ENCODE measurements around the gene ATN1. TPM values are rescaled to one million over a fixed set of nuclear protein-coding genes. Genes with fewer than 3 reads are reported as not detected.
A peak's percentile ranks its signal among the peaks of the same experiment; 100 is the strongest.

The ATN1 gene
- total and polyA plus RNA-seq, 2 of the 8 experiments (the other 6 are each of a cell fraction or from before 2014, with no cell fraction given) = 20.6 to 73.4 TPM

DNA sequence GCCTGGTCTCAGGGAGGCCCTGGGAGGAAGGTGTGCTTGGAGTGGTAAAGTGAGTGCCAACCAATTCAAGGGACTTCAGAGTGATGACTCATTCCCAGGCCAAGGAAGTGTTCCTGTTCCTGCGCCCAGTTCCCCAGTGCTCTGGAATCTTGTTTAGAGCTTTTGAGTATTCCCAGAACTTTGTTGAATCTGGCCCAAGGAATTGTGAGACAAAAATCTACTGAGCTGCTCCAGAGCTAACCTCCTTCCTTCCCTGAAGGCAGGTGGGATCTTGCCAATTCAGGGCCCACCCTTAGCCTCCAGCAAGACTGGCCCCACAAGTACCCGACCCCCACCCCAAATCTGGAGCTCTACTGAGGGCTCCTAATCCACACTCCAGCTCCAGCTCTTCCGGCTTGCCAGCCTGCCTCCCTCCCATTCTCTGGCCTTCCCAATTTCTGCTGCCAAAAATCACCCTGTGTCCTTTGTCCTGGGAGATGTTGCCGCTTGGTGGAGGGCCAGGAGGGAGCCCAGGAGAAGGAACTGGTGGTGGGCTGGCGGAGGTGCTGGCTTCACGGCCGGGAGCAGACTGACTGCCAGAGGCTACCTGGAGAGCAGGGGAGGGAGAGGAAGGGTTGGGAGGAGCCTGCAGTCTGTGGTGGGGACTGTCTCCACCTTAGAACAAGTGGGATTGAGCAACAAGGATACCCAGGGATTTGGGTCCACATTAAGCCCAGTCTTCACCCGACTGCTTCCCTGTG is 2.0 kb upstream of the ATN1 start (continued):
- TF ChIP-seq HDAC6 (IDR thresholded peaks at IDR 0.05; ENCODE audit: low read depth, low read length) (no peak), KDM1A (IDR thresholded peaks at IDR 0.05; ENCODE audit: borderline replicate concordance, low read length) (no peak), RAD21 (IDR thresholded peaks at IDR 0.05 in 1 of 2, conservative IDR thresholded peaks at IDR 0.05 in 1 of 2; ENCODE audit: low read depth in 2 of 2, low read length in 2 of 2) (0 out of 4 replicates have a peak, but pooled peaks of 1 of the 2 experiments have one; percentile 9), SRF (IDR thresholded peaks at IDR 0.05; ENCODE audit: low read depth, low read length) (no peak), TCF12 (IDR thresholded peaks at IDR 0.05; ENCODE audit: low read depth, low read length) (no peak), KDM5A (IDR thresholded peaks at IDR 0.05; ENCODE audit: low read length) (no peak), MAX (IDR thresholded peaks at IDR 0.05) (no peak), SIX5 (IDR thresholded peaks at IDR 0.05; ENCODE audit: low read depth, low read length) (no peak), TEAD4 (IDR thresholded peaks at IDR 0.05; ENCODE audit: low read depth, low read length) (no peak), CREB1 (IDR thresholded peaks at IDR 0.05) (no peak), CTBP2 (IDR thresholded peaks at IDR 0.05; ENCODE audit: borderline replicate concordance, insufficient read depth, insufficient read length, low read length) (peak; percentile 70), ATF2 (IDR thresholded peaks at IDR 0.05; ENCODE audit: low read length) (no peak), SP4 (IDR thresholded peaks at IDR 0.05; ENCODE audit: low read length) (no peak), KDM4A (IDR thresholded peaks at IDR 0.05; ENCODE audit: low read depth, low read length, severe bottlenecking) (no peak), CBX8 (IDR thresholded peaks at IDR 0.05; ENCODE audit: borderline replicate concordance, low read depth, low read length) (no peak), EZH2 (IDR thresholded peaks at IDR 0.05; ENCODE audit: low read depth, low read length, severe bottlenecking) (no peak), FOSL1 (IDR thresholded peaks at IDR 0.05; ENCODE audit: insufficient read depth, low read depth, low read length) (no peak), YY1 (IDR thresholded peaks at IDR 0.05; ENCODE audit: low read depth, low read length) (0 out of 2 replicates have a peak, but pooled peaks have one; percentile 6), SAP30 (IDR thresholded peaks at IDR 0.05; ENCODE audit: insufficient read depth, insufficient replicate concordance, low read length) (no peak), RNF2 (IDR thresholded peaks at IDR 0.05; ENCODE audit: borderline replicate concordance, low read depth, low read length, missing control alignments, poor library complexity, severe bottlenecking) (no peak), MAFK (IDR thresholded peaks at IDR 0.05; ENCODE audit: low read depth, low read length) (no peak), POLR2A (IDR thresholded peaks at IDR 0.05; ENCODE audit: control extremely low read depth in 1 of 2, low read depth in 2 of 2, low read length in 2 of 2) (peak in 1 of 2 experiments; percentile 43; a peak in 1 of 3 replicates)

Data from H1 (cell line).